HG02610 (cell line): ENCODE data around the gene VAV1.
"Not testable (repeated sequence)": the region's sequence is repeated elsewhere in the genome, so short reads cannot be mapped to it uniquely, and the experiment has no call there.

Source experiments
- ATAC-seq: cut with Tn5 transposase; IDR thresholded peaks from one replicate; pipeline ENCODE4 v1.9.1; 2021; ENCODE audit warnings: mild to moderate bottlenecking, moderate library complexity; ENCODE audit not compliant: unreplicated experiment

The VAV1 gene

GRCh38 chr19:6779206-6779605, 6.7 kb downstream of the VAV1 start:
- ATAC-seq, result no peak

- ATAC-seq, result no peak
Measured at GRCh38 chr19:6787393-6787792, 14.9 kb downstream of the VAV1 start.

GRCh38 chr19:6788896-6789295, 16.4 kb downstream of the VAV1 start:
- ATAC-seq, result no peak

- ATAC-seq, result no peak
Measured at GRCh38 chr19:6790194-6791128, 18.0 kb downstream of the VAV1 start.

- no peak for ATAC-seq
Measured at GRCh38 chr19:6791237-6791636, 18.7 kb downstream of the VAV1 start.

- ATAC-seq, result no peak
Measured at GRCh38 chr19:6793411-6793810, 20.9 kb downstream of the VAV1 start.

GRCh38 chr19:6793973-6794372, 21.5 kb downstream of the VAV1 start:
- ATAC-seq, result no peak

GRCh38 chr19:6794686-6795431, 22.4 kb downstream of the VAV1 start:
- no peak for ATAC-seq

GRCh38 chr19:6796278-6796677, 23.8 kb downstream of the VAV1 start:
- ATAC-seq, result no peak

- no peak for ATAC-seq
Measured at GRCh38 chr19:6797646-6798045, 25.1 kb downstream of the VAV1 start.

- not testable (repeated sequence) for ATAC-seq
Measured at GRCh38 chr19:6800160-6800790, 27.8 kb downstream of the VAV1 start.

GRCh38 chr19:6800991-6801484, 28.5 kb downstream of the VAV1 start:
- ATAC-seq, result no peak

GRCh38 chr19:6801485-6802086, 29.1 kb downstream of the VAV1 start:
- ATAC-seq, result peak; percentile 39

GRCh38 chr19:6802336-6803035, 30.0 kb downstream of the VAV1 start:
- ATAC-seq, result peak; percentile 50

- ATAC-seq, result no peak
Measured at GRCh38 chr19:6803036-6803404, 30.5 kb downstream of the VAV1 start.

GRCh38 chr19:6806488-6806887, 34.0 kb downstream of the VAV1 start:
- ATAC-seq, result no peak

GRCh38 chr19:6807291-6807690, 34.8 kb downstream of the VAV1 start:
- no peak for ATAC-seq

GRCh38 chr19:6808494-6808893, 36.0 kb downstream of the VAV1 start:
- no peak for ATAC-seq

GRCh38 chr19:6809262-6809661, 36.8 kb downstream of the VAV1 start:
- no peak for ATAC-seq

GRCh38 chr19:6811378-6811777, 38.9 kb downstream of the VAV1 start:
- ATAC-seq, result no peak
